ENCODE measurements around the gene RFTN1.

DNA sequence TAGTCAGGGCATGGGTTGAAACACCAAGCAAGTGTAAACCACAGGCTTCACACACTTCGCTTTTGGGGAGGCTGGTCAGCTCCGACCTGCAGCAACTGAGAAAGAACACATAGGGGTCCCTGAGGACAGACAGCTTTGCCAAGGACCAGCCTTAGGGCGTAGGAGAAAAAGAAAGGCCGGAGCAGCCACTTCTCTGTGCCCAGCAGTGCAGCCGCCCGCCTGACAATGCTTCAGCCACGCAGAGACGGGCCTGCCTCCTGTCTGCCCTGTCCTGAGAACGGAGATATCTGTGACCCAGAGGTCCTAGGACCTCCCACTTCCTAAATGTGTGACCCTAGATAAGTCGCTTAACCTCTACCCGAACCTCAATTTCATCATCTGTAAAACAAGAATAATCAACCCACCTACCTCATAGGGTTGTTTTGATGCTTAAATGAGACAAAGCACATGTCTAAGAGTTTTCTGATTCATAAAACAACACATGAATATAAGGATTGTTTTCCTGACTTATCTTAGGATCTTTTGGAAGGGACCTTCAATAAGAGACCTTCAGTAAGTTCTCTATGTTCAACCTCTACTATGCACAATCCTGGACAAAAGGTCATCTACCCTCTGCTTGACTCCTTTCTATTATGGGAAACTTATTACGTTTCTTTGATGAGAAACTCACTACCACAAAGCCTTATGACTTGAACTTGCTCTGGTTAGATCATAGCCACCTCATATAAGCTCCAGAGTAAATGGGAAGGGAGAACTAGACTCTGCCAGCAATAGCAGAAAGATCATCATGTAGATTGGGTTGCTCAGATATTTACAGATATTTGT, 32.9 kb upstream of the RFTN1 start:
- TF ChIP-seq CREB1 (CRISPR knock-in tag; IDR thresholded peaks at IDR 0.05; ENCODE audit: low read depth) (no peak), CTCF (conservative IDR thresholded peaks at IDR 0.05; ENCODE audit: low read depth in 2 of 2) (no peak), POLR2AphosphoS5 (IDR thresholded peaks at IDR 0.05; ENCODE audit: low read depth) (no peak), EZH2 (IDR thresholded peaks at IDR 0.05; ENCODE audit: low read depth, unreplicated experiment) (no peak)
- TF ChIP-seq, protein P1, sequence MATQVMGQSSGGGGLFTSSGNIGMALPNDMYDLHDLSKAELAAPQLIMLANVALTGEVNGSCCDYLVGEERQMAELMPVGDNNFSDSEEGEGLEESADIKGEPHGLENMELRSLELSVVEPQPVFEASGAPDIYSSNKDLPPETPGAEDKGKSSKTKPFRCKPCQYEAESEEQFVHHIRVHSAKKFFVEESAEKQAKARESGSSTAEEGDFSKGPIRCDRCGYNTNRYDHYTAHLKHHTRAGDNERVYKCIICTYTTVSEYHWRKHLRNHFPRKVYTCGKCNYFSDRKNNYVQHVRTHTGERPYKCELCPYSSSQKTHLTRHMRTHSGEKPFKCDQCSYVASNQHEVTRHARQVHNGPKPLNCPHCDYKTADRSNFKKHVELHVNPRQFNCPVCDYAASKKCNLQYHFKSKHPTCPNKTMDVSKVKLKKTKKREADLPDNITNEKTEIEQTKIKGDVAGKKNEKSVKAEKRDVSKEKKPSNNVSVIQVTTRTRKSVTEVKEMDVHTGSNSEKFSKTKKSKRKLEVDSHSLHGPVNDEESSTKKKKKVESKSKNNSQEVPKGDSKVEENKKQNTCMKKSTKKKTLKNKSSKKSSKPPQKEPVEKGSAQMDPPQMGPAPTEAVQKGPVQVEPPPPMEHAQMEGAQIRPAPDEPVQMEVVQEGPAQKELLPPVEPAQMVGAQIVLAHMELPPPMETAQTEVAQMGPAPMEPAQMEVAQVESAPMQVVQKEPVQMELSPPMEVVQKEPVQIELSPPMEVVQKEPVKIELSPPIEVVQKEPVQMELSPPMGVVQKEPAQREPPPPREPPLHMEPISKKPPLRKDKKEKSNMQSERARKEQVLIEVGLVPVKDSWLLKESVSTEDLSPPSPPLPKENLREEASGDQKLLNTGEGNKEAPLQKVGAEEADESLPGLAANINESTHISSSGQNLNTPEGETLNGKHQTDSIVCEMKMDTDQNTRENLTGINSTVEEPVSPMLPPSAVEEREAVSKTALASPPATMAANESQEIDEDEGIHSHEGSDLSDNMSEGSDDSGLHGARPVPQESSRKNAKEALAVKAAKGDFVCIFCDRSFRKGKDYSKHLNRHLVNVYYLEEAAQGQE (IDR thresholded peaks at IDR 0.05; ENCODE audit: unreplicated experiment): no peak
- TF ChIP-seq, protein P2, sequence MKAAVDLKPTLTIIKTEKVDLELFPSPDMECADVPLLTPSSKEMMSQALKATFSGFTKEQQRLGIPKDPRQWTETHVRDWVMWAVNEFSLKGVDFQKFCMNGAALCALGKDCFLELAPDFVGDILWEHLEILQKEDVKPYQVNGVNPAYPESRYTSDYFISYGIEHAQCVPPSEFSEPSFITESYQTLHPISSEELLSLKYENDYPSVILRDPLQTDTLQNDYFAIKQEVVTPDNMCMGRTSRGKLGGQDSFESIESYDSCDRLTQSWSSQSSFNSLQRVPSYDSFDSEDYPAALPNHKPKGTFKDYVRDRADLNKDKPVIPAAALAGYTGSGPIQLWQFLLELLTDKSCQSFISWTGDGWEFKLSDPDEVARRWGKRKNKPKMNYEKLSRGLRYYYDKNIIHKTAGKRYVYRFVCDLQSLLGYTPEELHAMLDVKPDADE (IDR thresholded peaks at IDR 0.05): no peak

All from GM23338 (cell line).